HEK293 (cell line): ENCODE results near the gene FAXC.

Experiments
- KLF9 ChIP-seq: fragments of 450-650 bp; formaldehyde crosslinking; IDR thresholded peaks from 2 replicates; pipeline ENCODE4 v1.5.1; 2016; ENCODE audit warnings: missing biosample characterization, missing genetic modification characterization, low read depth
- OSR2 ChIP-seq: fragments of 450-650 bp; formaldehyde crosslinking; IDR thresholded peaks from 2 replicates; pipeline ENCODE4 v1.5.1; 2016; ENCODE audit warnings: missing biosample characterization, missing genetic modification characterization
- PATZ1 ChIP-seq: fragments of 450-650 bp; formaldehyde crosslinking; IDR thresholded peaks from 2 replicates; pipeline ENCODE4 v1.5.1; 2016; ENCODE audit warnings: missing biosample characterization, missing genetic modification characterization
- YY1 ChIP-seq: fragments of 450-650 bp; formaldehyde crosslinking; IDR thresholded peaks from 2 replicates; pipeline ENCODE4 v1.5.1; 2018; ENCODE audit warnings: missing biosample characterization, missing genetic modification characterization
- ZNF629 ChIP-seq: fragments of 450-650 bp; formaldehyde crosslinking; IDR thresholded peaks from 2 replicates; pipeline ENCODE4 v1.5.1; 2017; ENCODE audit warnings: missing biosample characterization, missing genetic modification characterization
- ZNF677 ChIP-seq: fragments of 450-650 bp; IDR thresholded peaks from 2 replicates; pipeline ENCODE4 v1.5.0; 2018; ENCODE audit warnings: missing biosample characterization, mild to moderate bottlenecking, missing genetic modification characterization, moderate library complexity
- ZNF768 ChIP-seq: fragments of 450-650 bp; formaldehyde crosslinking; IDR thresholded peaks from 2 replicates; pipeline ENCODE4 v1.5.1; 2018; ENCODE audit warnings: missing biosample characterization, mild to moderate bottlenecking, missing genetic modification characterization
- ZSCAN4 ChIP-seq: fragments of 450-650 bp; formaldehyde crosslinking; IDR thresholded peaks from 2 replicates; pipeline ENCODE4 v1.5.1; 2017; ENCODE audit warnings: missing biosample characterization, missing genetic modification characterization
- TF ChIP-seq, protein P1 (sequence below): fragments of 450-650 bp; formaldehyde crosslinking; IDR thresholded peaks from 2 replicates; pipeline ENCODE4 v1.5.1; 2016; ENCODE audit warnings: missing biosample characterization, missing genetic modification characterization

DNA sequence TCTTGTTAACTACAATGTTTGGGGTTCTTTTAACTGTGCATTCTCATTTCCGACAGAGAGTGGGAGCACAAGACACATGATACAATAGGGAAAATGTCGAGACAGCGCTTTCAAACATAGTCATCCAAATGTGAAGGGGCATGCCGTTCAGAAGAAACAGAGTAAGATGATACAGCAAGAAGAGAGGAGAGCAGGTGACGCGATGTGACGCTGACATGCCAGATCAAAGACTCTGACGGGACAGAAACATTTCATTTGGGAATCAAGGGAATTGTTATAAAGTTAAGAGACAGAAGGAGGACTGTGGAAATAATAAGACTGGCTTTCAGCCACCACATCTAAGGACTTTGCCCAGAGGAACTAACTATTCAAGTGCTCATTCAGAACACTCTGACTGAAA, 117.4 kb downstream of the FAXC start:
- TF ChIP-seq YY1 (tag by site-specific recombination) = no peak
- no peak for TF ChIP-seq ZNF768 (tag by site-specific recombination)
- TF ChIP-seq, protein P1, sequence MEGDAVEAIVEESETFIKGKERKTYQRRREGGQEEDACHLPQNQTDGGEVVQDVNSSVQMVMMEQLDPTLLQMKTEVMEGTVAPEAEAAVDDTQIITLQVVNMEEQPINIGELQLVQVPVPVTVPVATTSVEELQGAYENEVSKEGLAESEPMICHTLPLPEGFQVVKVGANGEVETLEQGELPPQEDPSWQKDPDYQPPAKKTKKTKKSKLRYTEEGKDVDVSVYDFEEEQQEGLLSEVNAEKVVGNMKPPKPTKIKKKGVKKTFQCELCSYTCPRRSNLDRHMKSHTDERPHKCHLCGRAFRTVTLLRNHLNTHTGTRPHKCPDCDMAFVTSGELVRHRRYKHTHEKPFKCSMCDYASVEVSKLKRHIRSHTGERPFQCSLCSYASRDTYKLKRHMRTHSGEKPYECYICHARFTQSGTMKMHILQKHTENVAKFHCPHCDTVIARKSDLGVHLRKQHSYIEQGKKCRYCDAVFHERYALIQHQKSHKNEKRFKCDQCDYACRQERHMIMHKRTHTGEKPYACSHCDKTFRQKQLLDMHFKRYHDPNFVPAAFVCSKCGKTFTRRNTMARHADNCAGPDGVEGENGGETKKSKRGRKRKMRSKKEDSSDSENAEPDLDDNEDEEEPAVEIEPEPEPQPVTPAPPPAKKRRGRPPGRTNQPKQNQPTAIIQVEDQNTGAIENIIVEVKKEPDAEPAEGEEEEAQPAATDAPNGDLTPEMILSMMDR = no peak
- TF ChIP-seq ZSCAN4 (tag by site-specific recombination) = no peak
- no peak for TF ChIP-seq ZNF677
- TF ChIP-seq ZNF629 (tag by site-specific recombination) = no peak
- TF ChIP-seq OSR2 = no peak
- TF ChIP-seq KLF9 (tag by site-specific recombination) = no peak
- no peak for TF ChIP-seq PATZ1 (tag by site-specific recombination)
